GM12878 (cell line): ENCODE data around the gene STRA8.

Source experiments
- CTCF ChIP-seq, 3 experiments: IDR thresholded peaks in 2 of 3; conservative IDR thresholded peaks in 1 of 3; 2 replicates each; pipeline ENCODE4 v1.5.1; 2011; ENCODE audit warnings: low read depth in 3 of 3, low read length in 3 of 3, mild to moderate bottlenecking in 3 of 3, control low read depth in 2 of 3, moderate library complexity in 2 of 3, inconsistent platforms in 1 of 3, mixed read lengths in 1 of 3; ENCODE audit not compliant: control insufficient read depth in 2 of 3, insufficient read depth in 1 of 3; ENCODE audit errors: extremely low read depth in 1 of 3
- POLR2AphosphoS2 ChIP-seq: IDR thresholded peaks from 2 replicates; pipeline ENCODE4 v1.6.1; 2011; ENCODE audit warnings: low read depth, mild to moderate bottlenecking, low read length, improper control_type of control experiment, moderate library complexity

- TF ChIP-seq POLR2AphosphoS2: no peak; the same call in 1 of the 2 replicates
- no peak for TF ChIP-seq CTCF (IDR thresholded peaks at IDR 0.05 in 2 of 3, conservative IDR thresholded peaks at IDR 0.05 in 1 of 3; ENCODE audit: control insufficient read depth in 2 of 3, extremely low read depth in 1 of 3, insufficient read depth in 1 of 3, low read depth in 3 of 3, low read length in 3 of 3)
Observed at GRCh38 chr7:135186261-135186540, 47.4 kb upstream of the STRA8 start.
